Trophoblast cell (in vitro differentiated cells and primary cell): ENCODE results near the gene COL23A1.

Source experiments
- DNase-seq, 2 donors: peaks; one replicate each; pipeline ENCODE4 v3.0.0-alpha.2; 2016
- H2AFZ ChIP-seq: 2 replicates; pipeline ENCODE4 v1.6.1; 2013; ENCODE audit warnings: low read length, moderate library complexity, mild to moderate bottlenecking; ENCODE audit not compliant: insufficient read depth, poor library complexity
- H2AK5ac ChIP-seq: 2 replicates; pipeline ENCODE4 v1.6.1; 2013; ENCODE audit warnings: mild to moderate bottlenecking, low read length
- H2BK120ac ChIP-seq: 2 replicates; pipeline ENCODE4 v1.6.1; 2013; ENCODE audit warnings: low read length, mild to moderate bottlenecking, moderate library complexity; ENCODE audit not compliant: insufficient read depth, poor library complexity
- H2BK12ac ChIP-seq: 2 replicates; pipeline ENCODE4 v1.6.1; 2013; ENCODE audit warnings: mild to moderate bottlenecking, low read length, moderate library complexity
- H2BK5ac ChIP-seq: 2 replicates; pipeline ENCODE4 v1.6.1; 2013; ENCODE audit warnings: low read length, low read depth, moderate library complexity, mild to moderate bottlenecking; ENCODE audit not compliant: poor library complexity
- H3K14ac ChIP-seq: 2 replicates; pipeline ENCODE4 v1.6.1; 2013; ENCODE audit warnings: mild to moderate bottlenecking, low read length
- H3K18ac ChIP-seq: 2 replicates; pipeline ENCODE4 v1.6.1; 2013; ENCODE audit warnings: mild to moderate bottlenecking, low read length
- H3K23ac ChIP-seq: 2 replicates; pipeline ENCODE4 v1.6.1; 2013; ENCODE audit warnings: low read length
- H3K27ac ChIP-seq: 2 replicates; pipeline ENCODE4 v1.5.1; 2013; ENCODE audit warnings: low read depth, mild to moderate bottlenecking, inconsistent platforms, low read length, moderate library complexity
- H3K27me3 ChIP-seq: 2 replicates; pipeline ENCODE4 v1.6.1; 2013; ENCODE audit warnings: inconsistent platforms, mild to moderate bottlenecking, low read length, moderate library complexity; ENCODE audit not compliant: insufficient read depth
- H3K36me3 ChIP-seq, 2 experiments: 1 replicate in 1 of 2; 2 replicates in 1 of 2; pipeline ENCODE4 v1.6.1; 2013; ENCODE audit warnings: low read length in 2 of 2, mild to moderate bottlenecking in 2 of 2, moderate library complexity in 1 of 2; ENCODE audit not compliant: insufficient read depth in 2 of 2, control insufficient read depth in 1 of 2
- H3K4ac ChIP-seq: 2 replicates; pipeline ENCODE4 v1.6.1; 2013; ENCODE audit warnings: low read depth, mild to moderate bottlenecking, low read length, moderate library complexity
- H3K4me1 ChIP-seq, 2 experiments: 1 replicate in 1 of 2; 2 replicates in 1 of 2; pipeline ENCODE4 v1.6.1; 2013; ENCODE audit warnings: low read length in 2 of 2, mild to moderate bottlenecking in 2 of 2, moderate library complexity in 1 of 2; ENCODE audit not compliant: insufficient read depth in 2 of 2, control insufficient read depth in 1 of 2
- H3K4me2 ChIP-seq: 2 replicates; pipeline ENCODE4 v1.6.1; 2013; ENCODE audit warnings: inconsistent platforms, mild to moderate bottlenecking, low read length, moderate library complexity
- H3K4me3 ChIP-seq: 2 replicates; pipeline ENCODE4 v1.5.1; 2013; ENCODE audit warnings: mild to moderate bottlenecking, low read depth, low read length, inconsistent platforms
- H3K79me1 ChIP-seq: one replicate; pipeline ENCODE4 v1.6.1; 2013; ENCODE audit warnings: low read length
- H3K79me2 ChIP-seq: 2 replicates; pipeline ENCODE4 v1.6.1; 2013; ENCODE audit warnings: low read length, mild to moderate bottlenecking; ENCODE audit not compliant: control insufficient read depth, insufficient read depth, poor library complexity
- H3K9ac ChIP-seq: 2 replicates; pipeline ENCODE4 v1.6.1; 2013; ENCODE audit warnings: mild to moderate bottlenecking, low read length
- H3K9me3 ChIP-seq: 2 replicates; pipeline ENCODE4 v1.6.1; 2013; ENCODE audit warnings: low read depth, mild to moderate bottlenecking, control low read depth, inconsistent platforms, low read length; ENCODE audit not compliant: insufficient read depth
- H4K12ac ChIP-seq: 2 replicates; pipeline ENCODE4 v1.6.1; 2013; ENCODE audit warnings: low read depth, mild to moderate bottlenecking, low read length, moderate library complexity
- H4K8ac ChIP-seq: 2 replicates; pipeline ENCODE4 v1.6.1; 2013; ENCODE audit warnings: low read depth, mild to moderate bottlenecking, low read length, moderate library complexity
- H4K91ac ChIP-seq: one replicate; pipeline ENCODE4 v1.6.1; 2013; ENCODE audit warnings: low read depth, mild to moderate bottlenecking, low read length, moderate library complexity
- WGBS: extraction: QIAGEN DNeasy Blood & Tissue Kit; methylation state at CpG from one replicate; pipeline ENCODE4 v1.1.7; 2013; ENCODE audit warnings: missing lambda C conversion rate; ENCODE audit not compliant: insufficient read length, insufficient coverage; ENCODE audit errors: extremely low coverage; 5-methylcytosine and 5-hydroxymethylcytosine counted together

Gene COL23A1

DNA sequence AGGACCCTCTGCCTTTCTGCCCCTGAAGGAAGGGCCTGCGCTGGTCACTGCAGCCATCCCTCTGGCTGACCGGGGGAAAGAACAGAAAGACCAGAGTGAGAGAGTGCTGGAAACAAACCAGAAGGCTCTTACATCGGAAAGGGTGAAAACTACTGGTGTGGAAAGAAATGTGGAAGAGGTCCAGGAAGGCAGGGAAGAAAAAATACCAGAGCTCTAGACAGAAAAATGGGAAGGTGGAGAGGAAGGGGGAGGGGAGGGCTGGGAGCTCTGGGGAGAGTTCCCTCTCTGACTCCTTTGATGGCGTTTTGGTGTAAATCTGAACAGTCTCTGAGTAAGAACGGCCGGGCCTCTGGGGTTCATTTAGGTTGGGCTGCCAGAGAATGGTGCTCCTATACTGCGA lies 47.7 kb downstream of the COL23A1 start:
- Histone ChIP-seq H3K9ac (no peak overlapping the region), H3K36me3 (no peaks in the 10 kb centered on the region), H3K23ac (no peak overlapping the region), H3K79me2 (no peaks in the 10 kb centered on the region), H2BK5ac (no peak overlapping the region), H2AFZ (no peak overlapping the region), H3K14ac (no peak overlapping the region), H3K79me1 (no peaks in the 10 kb centered on the region), H2BK12ac (no peak overlapping the region), H3K4me1 (peaks cover 6 to 8% of the 10 kb centered on the region in 2 experiments), H4K91ac (no peak overlapping the region), H3K27ac (no peak overlapping the region), H3K4me3 (no peak overlapping the region), H3K27me3 (no peaks in the 10 kb centered on the region), H3K9me3 (no peaks in the 10 kb centered on the region), H2BK120ac (no peak overlapping the region), H4K12ac (no peak overlapping the region), H2AK5ac (no peak overlapping the region), H3K18ac (no peak overlapping the region), H3K4me2 (no peak overlapping the region), H3K4ac (no peak overlapping the region), H4K8ac (no peak overlapping the region)
- no CpG with 5 or more reads among the region's 7 CpGs for WGBS
- DNase-seq: no peak

- DNase-seq: no peak
- H3K9ac ChIP-seq: no peak overlapping the region
- peaks cover 0 to 4% of the 10 kb centered on the region in 2 experiments for H3K4me1 ChIP-seq
- no peak overlapping the region for H3K14ac ChIP-seq
- no peak overlapping the region for H2BK12ac ChIP-seq
- H4K12ac ChIP-seq: no peak overlapping the region
- H3K4me2 ChIP-seq: no peak overlapping the region
- no peak overlapping the region for H4K8ac ChIP-seq
- no peak overlapping the region for H4K91ac ChIP-seq
- H3K79me1 ChIP-seq: no peaks in the 10 kb centered on the region
- no peak overlapping the region for H3K27ac ChIP-seq
- H3K18ac ChIP-seq: no peak overlapping the region
- H3K23ac ChIP-seq: no peak overlapping the region
- no peaks in the 10 kb centered on the region for H3K27me3 ChIP-seq
- no peak overlapping the region for H3K4ac ChIP-seq
- no peaks in the 10 kb centered on the region for H3K79me2 ChIP-seq
- no peak overlapping the region for H2BK5ac ChIP-seq
- no peak overlapping the region for H2AK5ac ChIP-seq
- WGBS: no CpG with 5 or more reads among the region's 6 CpGs
- no peak overlapping the region for H3K4me3 ChIP-seq
- peaks cover 2% of the 10 kb centered on the region for H3K9me3 ChIP-seq
- no peak overlapping the region for H2BK120ac ChIP-seq
- no peak overlapping the region for H2AFZ ChIP-seq
- no peaks in the 10 kb centered on the region for H3K36me3 ChIP-seq
Observed at GRCh38 chr5:178540526-178540925, 49.7 kb downstream of the COL23A1 start.

GRCh38 chr5:178538741-178539229 lies 51.4 kb downstream of the COL23A1 start:
- H3K4me1 ChIP-seq: no peaks in the 10 kb centered on the region
- no peak overlapping the region for H4K8ac ChIP-seq
- no peak for DNase-seq
- H3K79me1 ChIP-seq: no peaks in the 10 kb centered on the region
- H2AK5ac ChIP-seq: no peak overlapping the region
- H3K27me3 ChIP-seq: no peaks in the 10 kb centered on the region
- no CpG with 5 or more reads among the region's 7 CpGs for WGBS
- no peak overlapping the region for H2AFZ ChIP-seq
- no peak overlapping the region for H3K27ac ChIP-seq
- no peak overlapping the region for H3K4ac ChIP-seq
- H3K4me2 ChIP-seq: no peak overlapping the region
- H3K9ac ChIP-seq: no peak overlapping the region
- no peak overlapping the region for H2BK120ac ChIP-seq
- no peak overlapping the region for H4K12ac ChIP-seq
- no peak overlapping the region for H3K18ac ChIP-seq
- no peak overlapping the region for H2BK5ac ChIP-seq
- no peak overlapping the region for H3K4me3 ChIP-seq
- H3K9me3 ChIP-seq: peaks cover 3% of the 10 kb centered on the region
- H3K23ac ChIP-seq: no peak overlapping the region
- H3K36me3 ChIP-seq: no peaks in the 10 kb centered on the region
- H3K14ac ChIP-seq: no peak overlapping the region
- H2BK12ac ChIP-seq: no peak overlapping the region
- no peaks in the 10 kb centered on the region for H3K79me2 ChIP-seq
- no peak overlapping the region for H4K91ac ChIP-seq

- no peak overlapping the region for H3K4me2 ChIP-seq
- no peak overlapping the region for H4K12ac ChIP-seq
- H3K23ac ChIP-seq: no peak overlapping the region
- WGBS: 100% methylated on average over 8 of the region's 31 CpGs
- no peak overlapping the region for H4K8ac ChIP-seq
- no peak overlapping the region for H3K4me3 ChIP-seq
- H2AFZ ChIP-seq: no peak overlapping the region
- no peak overlapping the region for H2BK12ac ChIP-seq
- H3K27me3 ChIP-seq: no peaks in the 10 kb centered on the region
- no peak overlapping the region for H2AK5ac ChIP-seq
- H2BK5ac ChIP-seq: no peak overlapping the region
- no peak overlapping the region for H3K9ac ChIP-seq
- peak in 1 of 2 donors; percentile 43 for DNase-seq
- peaks cover 3% of the 10 kb centered on the region for H3K9me3 ChIP-seq
- H3K79me2 ChIP-seq: no peaks in the 10 kb centered on the region
- no peak overlapping the region for H3K18ac ChIP-seq
- H3K4ac ChIP-seq: no peak overlapping the region
- H3K14ac ChIP-seq: no peak overlapping the region
- no peaks in the 10 kb centered on the region for H3K79me1 ChIP-seq
- H3K27ac ChIP-seq: no peak overlapping the region
- no peaks in the 10 kb centered on the region for H3K36me3 ChIP-seq
- no peak overlapping the region for H4K91ac ChIP-seq
- no peaks in the 10 kb centered on the region for H3K4me1 ChIP-seq
- no peak overlapping the region for H2BK120ac ChIP-seq
Observed at GRCh38 chr5:178537467-178538371, 52.5 kb downstream of the COL23A1 start.
